H9 (cell line): ENCODE measurements around the gene IGF1R. TPM values are rescaled to one million over a fixed set of nuclear protein-coding genes. Genes with fewer than 3 reads are reported as not detected.

Experiments used
- DNase-seq: peaks from one replicate; pipeline ENCODE4 v3.0.0-alpha.2; 2017
- H2AFZ ChIP-seq: one replicate; pipeline ENCODE4 v1.6.1; 2013; ENCODE audit warnings: mild to moderate bottlenecking, low read length, control low read depth, moderate library complexity
- H2AK5ac ChIP-seq: 2 replicates; pipeline ENCODE4 v1.6.1; 2013; ENCODE audit warnings: low read length, control low read depth, mixed read lengths; ENCODE audit not compliant: insufficient read length
- H2BK120ac ChIP-seq: one replicate; pipeline ENCODE4 v1.6.1; 2013; ENCODE audit warnings: low read depth, mild to moderate bottlenecking, low read length, control low read depth, inconsistent platforms; ENCODE audit not compliant: poor library complexity, severe bottlenecking
- H2BK12ac ChIP-seq: 2 replicates; pipeline ENCODE4 v1.6.1; 2013; ENCODE audit warnings: low read length, control low read depth, mixed read lengths, low read depth; ENCODE audit not compliant: insufficient read length
- H2BK15ac ChIP-seq: 2 replicates; pipeline ENCODE4 v1.6.1; 2013; ENCODE audit warnings: low read depth, low read length, control low read depth
- H2BK20ac ChIP-seq: one replicate; pipeline ENCODE4 v1.6.1; 2013; ENCODE audit warnings: low read depth, mild to moderate bottlenecking, low read length, control low read depth, inconsistent platforms; ENCODE audit not compliant: poor library complexity, severe bottlenecking
- H2BK5ac ChIP-seq: 2 replicates; pipeline ENCODE4 v1.6.1; 2013; ENCODE audit warnings: low read length, control low read depth, mixed read lengths; ENCODE audit not compliant: insufficient read length
- H3K14ac ChIP-seq: 2 replicates; pipeline ENCODE4 v1.6.1; 2013; ENCODE audit warnings: low read length, control low read depth; ENCODE audit not compliant: insufficient read depth
- H3K18ac ChIP-seq: 2 replicates; pipeline ENCODE4 v1.6.1; 2013; ENCODE audit warnings: low read depth, mild to moderate bottlenecking, mixed read lengths, low read length, control low read depth; ENCODE audit not compliant: insufficient read length
- H3K23ac ChIP-seq: 2 replicates; pipeline ENCODE4 v1.6.1; 2013; ENCODE audit warnings: low read length, control low read depth, mixed read lengths, low read depth; ENCODE audit not compliant: insufficient read length
- H3K23me2 ChIP-seq: 2 replicates; pipeline ENCODE4 v1.6.1; 2013; ENCODE audit warnings: low read depth, mild to moderate bottlenecking, mixed read lengths, low read length, control low read depth; ENCODE audit not compliant: insufficient read length, poor library complexity, severe bottlenecking
- H3K27ac ChIP-seq: 2 replicates; pipeline ENCODE4 v1.5.1; 2013; ENCODE audit warnings: low read length, control low read depth, mixed read lengths, low read depth; ENCODE audit not compliant: insufficient read length
- H3K27me3 ChIP-seq: 2 replicates; pipeline ENCODE4 v1.6.1; 2013; ENCODE audit warnings: low read length, control low read depth, inconsistent platforms; ENCODE audit not compliant: insufficient read depth
- H3K4ac ChIP-seq: 2 replicates; pipeline ENCODE4 v1.6.1; 2013; ENCODE audit warnings: low read depth, mild to moderate bottlenecking, control low read depth, inconsistent platforms, low read length, moderate library complexity
- H3K4me1 ChIP-seq: 2 replicates; pipeline ENCODE4 v1.6.1; 2013; ENCODE audit warnings: low read length, control low read depth, inconsistent platforms; ENCODE audit not compliant: insufficient read depth
- H3K4me2 ChIP-seq: 2 replicates; pipeline ENCODE4 v1.6.1; 2013; ENCODE audit warnings: low read length, control low read depth, mixed read lengths; ENCODE audit not compliant: insufficient read length, insufficient read depth
- H3K56ac ChIP-seq: 2 replicates; pipeline ENCODE4 v1.6.1; 2013; ENCODE audit warnings: low read depth, mild to moderate bottlenecking, mixed read lengths, low read length, control low read depth; ENCODE audit not compliant: insufficient read length
- H3K79me1 ChIP-seq: 2 replicates; pipeline ENCODE4 v1.6.1; 2013; ENCODE audit warnings: low read depth, mild to moderate bottlenecking, moderate library complexity, low read length, control low read depth, inconsistent platforms; ENCODE audit not compliant: insufficient read depth, poor library complexity, severe bottlenecking
- H3K79me2 ChIP-seq: 2 replicates; pipeline ENCODE4 v1.6.1; 2013; ENCODE audit warnings: low read length, control low read depth, inconsistent platforms; ENCODE audit not compliant: insufficient read depth
- H3K9ac ChIP-seq: 2 replicates; pipeline ENCODE4 v1.6.1; 2013; ENCODE audit warnings: low read length, control low read depth, mixed read lengths; ENCODE audit not compliant: insufficient read length; ENCODE audit errors: extremely low read depth
- H3K9me3 ChIP-seq: one replicate; pipeline ENCODE4 v1.6.1; 2013; ENCODE audit warnings: low read depth, low read length, inconsistent platforms; ENCODE audit not compliant: control insufficient read depth
- H3T11ph ChIP-seq: one replicate; pipeline ENCODE4 v1.6.1; 2013; ENCODE audit warnings: mild to moderate bottlenecking, low read length, control low read depth, inconsistent platforms
- H4K20me1 ChIP-seq: one replicate; pipeline ENCODE4 v1.6.1; 2013; ENCODE audit not compliant: control insufficient read depth, insufficient read length, insufficient read depth
- H4K5ac ChIP-seq: 2 replicates; pipeline ENCODE4 v1.6.1; 2013; ENCODE audit warnings: low read depth, mild to moderate bottlenecking, mixed read lengths, low read length, control low read depth; ENCODE audit not compliant: insufficient read length
- H4K8ac ChIP-seq: replicated peaks from 2 replicates; pipeline ENCODE4 v1.6.1; 2013; ENCODE audit warnings: low read length, control low read depth, mixed read lengths, low read depth; ENCODE audit not compliant: insufficient read length
- H4K91ac ChIP-seq: 2 replicates; pipeline ENCODE4 v1.6.1; 2013; ENCODE audit warnings: low read depth, mild to moderate bottlenecking, moderate library complexity, mixed read lengths, low read length, control low read depth; ENCODE audit not compliant: insufficient read length
- H3K27ac Mint-ChIP-seq, 3 experiments: 2 replicates in 2 of 3; 3 replicates in 1 of 3; pipeline ENCODE4 v1.8.0; 2020 to 2021; ENCODE audit warnings: mixed read lengths in 3 of 3, mild to moderate bottlenecking in 1 of 3, moderate library complexity in 1 of 3
- H3K27me3 Mint-ChIP-seq: 2 replicates; pipeline ENCODE4 v1.8.0; 2021; ENCODE audit warnings: low read depth, mild to moderate bottlenecking, moderate library complexity, mixed read lengths
- H3K36me3 Mint-ChIP-seq, 3 experiments: 2 replicates in 2 of 3; 3 replicates in 1 of 3; pipeline ENCODE4 v1.8.0; 2020 to 2021; ENCODE audit warnings: low read depth in 3 of 3, mixed read lengths in 3 of 3; ENCODE audit not compliant: insufficient read depth in 1 of 3
- H3K4me1 Mint-ChIP-seq, 2 experiments: 2 replicates each; pipeline ENCODE4 v1.8.0; 2020; ENCODE audit warnings: mixed read lengths in 2 of 2
- H3K4me3 Mint-ChIP-seq, 2 experiments: 2 replicates in 1 of 2; 3 replicates in 1 of 2; pipeline ENCODE4 v1.8.0; 2020 to 2021; ENCODE audit warnings: mild to moderate bottlenecking in 2 of 2, mixed read lengths in 2 of 2, moderate library complexity in 1 of 2
- H3K9me3 Mint-ChIP-seq, 2 experiments: 2 replicates in 1 of 2; 3 replicates in 1 of 2; pipeline ENCODE4 v1.8.0; 2020; ENCODE audit warnings: mild to moderate bottlenecking in 2 of 2, mixed read lengths in 2 of 2, moderate library complexity in 1 of 2
- CTCF ChIP-seq: fragments of 200-600 bp; sonication (generic); conservative IDR thresholded peaks from 3 replicates; pipeline ENCODE4 v1.8.0; 2021; ENCODE audit warnings: antibody characterized with exemption, mild to moderate bottlenecking
- WGBS: extraction: QIAGEN DNeasy Blood & Tissue Kit; methylation state at CpG from one replicate; pipeline ENCODE4 v1.1.7; 2013; ENCODE audit warnings: missing lambda C conversion rate, low lambda C conversion rate, mixed read lengths; ENCODE audit not compliant: insufficient read length; ENCODE audit errors: extremely low coverage; 5-methylcytosine and 5-hydroxymethylcytosine counted together
- total RNA-seq: library from RNA; stranded (reverse); gene quantifications from 2 replicates; pipeline ENCODE4 v1.2.1, GENCODE V29; 2021

IGF1R gene
- total RNA-seq, 1 experiment from 2014 or later, result 70.0 TPM

GRCh38 chr15:98705070-98705469 is 56.7 kb downstream of the IGF1R start:
- no CpG with 5 or more reads among the region's 4 CpGs for WGBS

More at GRCh38 chr15:98705070-98705469, 56.7 kb downstream of the IGF1R start:
- Histone ChIP-seq H2BK12ac (no peak overlapping the region), H2BK5ac (no peak overlapping the region), H3K56ac (no peak overlapping the region), H4K5ac (no peak overlapping the region), H3K4me2 (no peak overlapping the region), H2BK20ac (no peak overlapping the region), H3T11ph (no peak overlapping the region), H4K8ac (no peak overlapping the region), H3K4me1 (peaks cover 13% of the 10 kb centered on the region; the same call in 1 of the 2 replicates), H3K79me2 (peaks cover 79% of the 10 kb centered on the region; the same call in 1 of the 2 replicates), H2BK15ac (no peak overlapping the region), H3K18ac (no peak overlapping the region), H2AFZ (no peak overlapping the region), H3K4ac (no peak overlapping the region), H3K14ac (no peak overlapping the region), H3K27ac (no peak overlapping the region), H2AK5ac (no peak overlapping the region), H4K20me1 (no peaks in the 10 kb centered on the region), H3K23me2 (no peaks in the 10 kb centered on the region), H3K79me1 (peaks cover 8% of the 10 kb centered on the region), H4K91ac (no peak overlapping the region), H3K23ac (no peak overlapping the region), H3K27me3 (no peaks in the 10 kb centered on the region), H2BK120ac (no peak overlapping the region), H3K9me3 (no peaks in the 10 kb centered on the region), H3K9ac (no peak overlapping the region)
- no peak for TF ChIP-seq CTCF
- Mint-ChIP-seq H3K27ac (no peak overlapping the region), H3K4me3 (no peak overlapping the region), H3K9me3 (peaks cover 0 to 2% of the 10 kb centered on the region in 2 experiments; a peak in 1 of 5 replicates), H3K36me3 (peaks cover 14 to 17% (median 17%) of the 10 kb centered on the region in 3 experiments), H3K4me1 (peaks cover 42 to 43% of the 10 kb centered on the region in 2 experiments), H3K27me3 (no peaks in the 10 kb centered on the region)
- no peak for DNase-seq
